CD14-positive monocyte (primary cell): ENCODE data around the gene PKHD1. TPM values are rescaled to one million over a fixed set of nuclear protein-coding genes. Genes with fewer than 3 reads are reported as not detected.

Experiments
- DNase-seq, 3 donors: peaks; one replicate each; pipeline ENCODE4 v3.0.0-alpha.2; 2011 to 2022
- H2AFZ ChIP-seq: 2 replicates; pipeline ENCODE4 v1.6.0; 2012; ENCODE audit warnings: mild to moderate bottlenecking, low read depth, low read length, inconsistent platforms; ENCODE audit not compliant: insufficient read depth, poor library complexity, severe bottlenecking
- H3K27ac ChIP-seq, 2 donors: 1 replicate in 1 of 2; 2 replicates in 1 of 2; pipeline ENCODE4 v1.5.1; 2012 to 2013; ENCODE audit warnings: low read length in 2 of 2, control low read depth in 1 of 2, inconsistent platforms in 1 of 2, low read depth in 1 of 2, mild to moderate bottlenecking in 1 of 2
- H3K27me3 ChIP-seq, 2 donors: one replicate each; pipeline versions ENCODE4 v1.6.0 to v1.6.1; 2011 to 2013; ENCODE audit warnings: low read length in 2 of 2; ENCODE audit not compliant: control insufficient read depth in 2 of 2, insufficient read depth in 2 of 2
- H3K36me3 ChIP-seq, 2 donors: replicated peaks in 1 of 2; 1 replicate in 1 of 2; 2 replicates in 1 of 2; pipeline versions ENCODE4 v1.5.1 to v1.6.1; 2012 to 2013; ENCODE audit warnings: low read length in 2 of 2, control low read depth in 1 of 2, inconsistent platforms in 1 of 2, mild to moderate bottlenecking in 1 of 2; ENCODE audit not compliant: insufficient read depth in 2 of 2, control insufficient read depth in 1 of 2
- H3K4me1 ChIP-seq, 2 donors: 1 replicate in 1 of 2; 2 replicates in 1 of 2; pipeline versions ENCODE4 v1.5.1 to v1.6.1; 2012 to 2013; ENCODE audit warnings: low read length in 2 of 2, control low read depth in 1 of 2, inconsistent platforms in 1 of 2, mild to moderate bottlenecking in 1 of 2, moderate library complexity in 1 of 2; ENCODE audit not compliant: insufficient read depth in 2 of 2, control insufficient read depth in 1 of 2
- H3K4me2 ChIP-seq: replicated peaks from 2 replicates; pipeline ENCODE3; 2012; ENCODE audit warnings: low read length, moderate library complexity, mild to moderate bottlenecking; ENCODE audit not compliant: poor library complexity, severe bottlenecking; ENCODE audit errors: extremely low read depth
- H3K4me3 ChIP-seq, 3 experiments: fragments of 200-600 bp in 1 of 3; sonication (generic) in 1 of 3; replicated peaks in 1 of 3; 1 replicate in 2 of 3; 2 replicates in 1 of 3; pipeline ENCODE4 v1.5.1; 2011 to 2013; ENCODE audit warnings: low read length in 3 of 3, mild to moderate bottlenecking in 3 of 3, control low read depth in 2 of 3, low read depth in 2 of 3, inconsistent platforms in 1 of 3, moderate library complexity in 1 of 3
- H3K79me2 ChIP-seq: 2 replicates; pipeline ENCODE4 v1.6.0; 2012; ENCODE audit warnings: mild to moderate bottlenecking, control low read depth, inconsistent platforms, low read length, moderate library complexity; ENCODE audit not compliant: insufficient read depth
- H3K9ac ChIP-seq: 2 replicates; pipeline ENCODE4 v1.6.0; 2017; ENCODE audit warnings: low read length, mild to moderate bottlenecking; ENCODE audit not compliant: insufficient read depth, poor library complexity, severe bottlenecking
- H3K9me3 ChIP-seq, 2 donors: replicated peaks in 1 of 2; 1 replicate in 1 of 2; 2 replicates in 1 of 2; pipeline versions ENCODE4 v1.5.1 to v1.6.1; 2012 to 2013; ENCODE audit warnings: low read length in 2 of 2, control low read depth in 1 of 2; ENCODE audit not compliant: control insufficient read depth in 1 of 2, insufficient read depth in 1 of 2
- H4K20me1 ChIP-seq: 2 replicates; pipeline ENCODE4 v1.6.0; 2012; ENCODE audit warnings: mild to moderate bottlenecking, low read length, control low read depth, moderate library complexity; ENCODE audit not compliant: insufficient read depth
- H3K27ac Mint-ChIP-seq, 7 donors: one replicate each; pipeline ENCODE4 v1.8.0; 2020; ENCODE audit warnings: mild to moderate bottlenecking in 7 of 7, mixed read lengths in 7 of 7, moderate library complexity in 6 of 7, inconsistent platforms in 2 of 7
- H3K27me3 Mint-ChIP-seq, 3 donors: one replicate each; pipeline ENCODE4 v1.8.0; 2021 to 2022; ENCODE audit warnings: low read depth in 3 of 3, mild to moderate bottlenecking in 3 of 3, mixed read lengths in 3 of 3, moderate library complexity in 3 of 3, inconsistent platforms in 1 of 3
- H3K36me3 Mint-ChIP-seq, 2 donors: one replicate each; pipeline ENCODE4 v1.8.0; 2020; ENCODE audit warnings: mixed read lengths in 2 of 2, inconsistent platforms in 1 of 2, mild to moderate bottlenecking in 1 of 2
- H3K4me1 Mint-ChIP-seq: one replicate; pipeline ENCODE4 v1.8.0; 2020; ENCODE audit warnings: mild to moderate bottlenecking, mixed read lengths
- H3K4me3 Mint-ChIP-seq, 2 donors: one replicate each; pipeline ENCODE4 v1.8.0; 2020; ENCODE audit warnings: mild to moderate bottlenecking in 2 of 2, mixed read lengths in 2 of 2, moderate library complexity in 1 of 2
- H3K9me3 Mint-ChIP-seq, 7 donors: one replicate each; pipeline ENCODE4 v1.8.0; 2020 to 2022; ENCODE audit warnings: mixed read lengths in 7 of 7, mild to moderate bottlenecking in 6 of 7, moderate library complexity in 6 of 7, inconsistent platforms in 2 of 7
- WGBS: methylation state at CpG from one replicate; pipeline ENCODE4 v1.1.5; 2013; ENCODE audit warnings: missing lambda C conversion rate; ENCODE audit not compliant: insufficient coverage; 5-methylcytosine and 5-hydroxymethylcytosine counted together
- intact Hi-C, 2 donors: fragments of 100-400 bp; cut with micrococcal nuclease; formaldehyde crosslinking; loops; one replicate each; pipeline versions ENCODE4 v1.15.0 to v1.15.1; 2023
- polyA plus RNA-seq, 3 donors: library from polyadenylated mRNA; depleted of rRNA in 1 of 3; unstranded in 2 of 3; stranded (reverse) in 1 of 3; fragments of 300-500 nt in 2 of 3; fragments of >200 nt in 1 of 3; fragmentation: Illumina TruSeq in 2 of 3; gene quantifications; 1 replicate in 2 of 3; 2 replicates in 1 of 3; pipeline ENCODE4 v1.2.3, GENCODE V29; 2012 to 2021
- TF ChIP-seq, protein P1 (sequence below): fragments of 200-600 bp; IDR thresholded peaks from one replicate; pipeline ENCODE4 v1.8.0; 2022; ENCODE audit warnings: antibody characterized with exemption, mild to moderate bottlenecking

Gene PKHD1
- polyA plus RNA-seq, 3 donors = not detected

DNA sequence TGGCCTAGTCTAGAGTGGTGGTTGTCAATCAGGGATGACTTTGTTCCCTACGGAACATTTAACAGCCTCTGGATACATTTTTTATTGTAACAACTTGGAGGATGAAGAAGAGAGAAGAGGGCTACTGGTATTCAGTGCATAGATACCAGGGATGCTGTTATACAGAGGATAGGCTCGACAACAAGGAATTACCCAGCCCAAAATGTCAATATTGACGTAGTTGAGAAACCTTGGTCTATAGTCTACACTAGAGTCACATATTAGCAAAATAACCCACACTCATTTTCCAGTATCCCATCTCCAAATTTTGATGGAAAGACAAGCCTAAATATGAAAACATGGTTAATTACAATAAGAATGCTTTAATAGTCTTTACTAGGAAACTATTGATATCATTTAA lies 195.1 kb downstream of the PKHD1 start:
- H3K9ac ChIP-seq = no peak overlapping the region
- no CpG with 5 or more reads among the region's 3 CpGs for WGBS
- H2AFZ ChIP-seq = no peak overlapping the region
- no peak overlapping the region for H3K27ac ChIP-seq
- no peak overlapping the region for H3K4me2 ChIP-seq
- H3K27me3 Mint-ChIP-seq = peaks cover 0 to 1% (median 0%) of the 10 kb centered on the region in 3 donors
- H3K4me1 ChIP-seq = no peaks in the 10 kb centered on the region
- H3K36me3 ChIP-seq = no peaks in the 10 kb centered on the region
- H3K4me3 Mint-ChIP-seq = no peak overlapping the region
- intact Hi-C loops = no loop called here
- H3K9me3 ChIP-seq = no peaks in the 10 kb centered on the region
- TF ChIP-seq, protein P1, sequence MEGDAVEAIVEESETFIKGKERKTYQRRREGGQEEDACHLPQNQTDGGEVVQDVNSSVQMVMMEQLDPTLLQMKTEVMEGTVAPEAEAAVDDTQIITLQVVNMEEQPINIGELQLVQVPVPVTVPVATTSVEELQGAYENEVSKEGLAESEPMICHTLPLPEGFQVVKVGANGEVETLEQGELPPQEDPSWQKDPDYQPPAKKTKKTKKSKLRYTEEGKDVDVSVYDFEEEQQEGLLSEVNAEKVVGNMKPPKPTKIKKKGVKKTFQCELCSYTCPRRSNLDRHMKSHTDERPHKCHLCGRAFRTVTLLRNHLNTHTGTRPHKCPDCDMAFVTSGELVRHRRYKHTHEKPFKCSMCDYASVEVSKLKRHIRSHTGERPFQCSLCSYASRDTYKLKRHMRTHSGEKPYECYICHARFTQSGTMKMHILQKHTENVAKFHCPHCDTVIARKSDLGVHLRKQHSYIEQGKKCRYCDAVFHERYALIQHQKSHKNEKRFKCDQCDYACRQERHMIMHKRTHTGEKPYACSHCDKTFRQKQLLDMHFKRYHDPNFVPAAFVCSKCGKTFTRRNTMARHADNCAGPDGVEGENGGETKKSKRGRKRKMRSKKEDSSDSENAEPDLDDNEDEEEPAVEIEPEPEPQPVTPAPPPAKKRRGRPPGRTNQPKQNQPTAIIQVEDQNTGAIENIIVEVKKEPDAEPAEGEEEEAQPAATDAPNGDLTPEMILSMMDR = no peak
- DNase-seq = no peak
- H3K27me3 ChIP-seq = no peaks in the 10 kb centered on the region
- H3K79me2 ChIP-seq = no peaks in the 10 kb centered on the region
- no peaks in the 10 kb centered on the region for H4K20me1 ChIP-seq
- H3K4me3 ChIP-seq = no peak overlapping the region
- H3K36me3 Mint-ChIP-seq = no peaks in the 10 kb centered on the region
- no peaks in the 10 kb centered on the region for H3K4me1 Mint-ChIP-seq
- peaks cover 0 to 7% (median 1%) of the 10 kb centered on the region in 7 donors for H3K9me3 Mint-ChIP-seq
- no peak overlapping the region for H3K27ac Mint-ChIP-seq

DNA sequence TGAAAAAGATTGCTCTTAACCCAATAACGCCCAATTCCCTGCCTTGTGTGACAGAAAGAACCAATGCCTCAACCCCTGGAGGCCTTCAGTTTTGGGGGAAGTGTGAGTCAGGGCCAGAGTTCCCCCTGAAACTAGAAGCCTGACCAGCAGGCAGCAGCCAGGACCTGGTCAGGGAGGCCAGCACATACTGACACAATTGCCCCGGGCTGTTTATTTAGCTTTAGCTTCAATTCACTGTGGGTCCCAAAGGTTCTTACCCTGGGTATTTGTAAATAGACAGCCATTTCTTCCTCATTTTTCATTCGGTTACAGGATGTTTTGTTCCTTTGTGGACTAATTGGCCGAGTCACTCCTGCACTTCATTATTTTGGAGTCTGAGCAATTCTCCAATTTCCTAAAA lies 195.6 kb downstream of the PKHD1 start:
- Mint-ChIP-seq H3K36me3 (no peaks in the 10 kb centered on the region), H3K4me3 (no peak overlapping the region), H3K4me1 (no peaks in the 10 kb centered on the region), H3K27ac (no peak overlapping the region), H3K9me3 (peaks cover 0 to 7% (median 1%) of the 10 kb centered on the region in 7 donors), H3K27me3 (peaks cover 0 to 4% (median 0%) of the 10 kb centered on the region in 3 donors)
- no peaks in the 10 kb centered on the region for H3K79me2 ChIP-seq
- no peak for DNase-seq
- H3K9ac ChIP-seq = no peak overlapping the region
- no peaks in the 10 kb centered on the region for H3K4me1 ChIP-seq
- H3K4me3 ChIP-seq = no peak overlapping the region
- TF ChIP-seq, protein P1 = no peak
- no peak overlapping the region for H3K4me2 ChIP-seq
- H2AFZ ChIP-seq = no peak overlapping the region
- intact Hi-C loops = no loop called here
- no peaks in the 10 kb centered on the region for H3K36me3 ChIP-seq
- no peak overlapping the region for H3K27ac ChIP-seq
- no peaks in the 10 kb centered on the region for H3K27me3 ChIP-seq
- H3K9me3 ChIP-seq = no peaks in the 10 kb centered on the region
- no peaks in the 10 kb centered on the region for H4K20me1 ChIP-seq
- WGBS = no CpG with 5 or more reads among the region's 4 CpGs
